GM12874 (cell line): ENCODE measurements around the gene CFAP57.

ENCODE experiments used
- CTCF ChIP-seq: IDR thresholded peaks from 2 replicates; pipeline ENCODE4 v1.5.1; 2011; ENCODE audit warnings: low read depth, mild to moderate bottlenecking, control low read depth, low read length, moderate library complexity; ENCODE audit not compliant: insufficient read depth

The CFAP57 gene

GRCh38 chr1:43199093-43199726, 27.1 kb downstream of the CFAP57 start:
- no peak for TF ChIP-seq CTCF

GRCh38 chr1:43203859-43204258, 31.7 kb downstream of the CFAP57 start:
- TF ChIP-seq CTCF: no peak

- no peak for TF ChIP-seq CTCF
These were observed 32.3 kb downstream of the CFAP57 start for GRCh38 chr1:43204394-43204793.

GRCh38 chr1:43205671-43206070, 33.5 kb downstream of the CFAP57 start:
- no peak for TF ChIP-seq CTCF

GRCh38 chr1:43206600-43207228, 34.6 kb downstream of the CFAP57 start:
- no peak for TF ChIP-seq CTCF

GRCh38 chr1:43207229-43207853, 35.2 kb downstream of the CFAP57 start:
- TF ChIP-seq CTCF: no peak

GRCh38 chr1:43214501-43215444, 42.6 kb downstream of the CFAP57 start:
- TF ChIP-seq CTCF: no peak
